HG03575 (cell line): ENCODE data around the gene MKI67.
A peak's percentile ranks its signal among the peaks of the same experiment; 100 is the strongest.
"Not testable (repeated sequence)": the region's sequence is repeated elsewhere in the genome, so short reads cannot be mapped to it uniquely, and the experiment has no call there.

Source experiments
- ATAC-seq: cut with Tn5 transposase; IDR thresholded peaks from one replicate; pipeline ENCODE4 v1.9.1; 2021; ENCODE audit not compliant: unreplicated experiment, insufficient number of reproducible peaks, low FRiP score; ENCODE audit errors: extremely low read depth

Gene MKI67, protein sequence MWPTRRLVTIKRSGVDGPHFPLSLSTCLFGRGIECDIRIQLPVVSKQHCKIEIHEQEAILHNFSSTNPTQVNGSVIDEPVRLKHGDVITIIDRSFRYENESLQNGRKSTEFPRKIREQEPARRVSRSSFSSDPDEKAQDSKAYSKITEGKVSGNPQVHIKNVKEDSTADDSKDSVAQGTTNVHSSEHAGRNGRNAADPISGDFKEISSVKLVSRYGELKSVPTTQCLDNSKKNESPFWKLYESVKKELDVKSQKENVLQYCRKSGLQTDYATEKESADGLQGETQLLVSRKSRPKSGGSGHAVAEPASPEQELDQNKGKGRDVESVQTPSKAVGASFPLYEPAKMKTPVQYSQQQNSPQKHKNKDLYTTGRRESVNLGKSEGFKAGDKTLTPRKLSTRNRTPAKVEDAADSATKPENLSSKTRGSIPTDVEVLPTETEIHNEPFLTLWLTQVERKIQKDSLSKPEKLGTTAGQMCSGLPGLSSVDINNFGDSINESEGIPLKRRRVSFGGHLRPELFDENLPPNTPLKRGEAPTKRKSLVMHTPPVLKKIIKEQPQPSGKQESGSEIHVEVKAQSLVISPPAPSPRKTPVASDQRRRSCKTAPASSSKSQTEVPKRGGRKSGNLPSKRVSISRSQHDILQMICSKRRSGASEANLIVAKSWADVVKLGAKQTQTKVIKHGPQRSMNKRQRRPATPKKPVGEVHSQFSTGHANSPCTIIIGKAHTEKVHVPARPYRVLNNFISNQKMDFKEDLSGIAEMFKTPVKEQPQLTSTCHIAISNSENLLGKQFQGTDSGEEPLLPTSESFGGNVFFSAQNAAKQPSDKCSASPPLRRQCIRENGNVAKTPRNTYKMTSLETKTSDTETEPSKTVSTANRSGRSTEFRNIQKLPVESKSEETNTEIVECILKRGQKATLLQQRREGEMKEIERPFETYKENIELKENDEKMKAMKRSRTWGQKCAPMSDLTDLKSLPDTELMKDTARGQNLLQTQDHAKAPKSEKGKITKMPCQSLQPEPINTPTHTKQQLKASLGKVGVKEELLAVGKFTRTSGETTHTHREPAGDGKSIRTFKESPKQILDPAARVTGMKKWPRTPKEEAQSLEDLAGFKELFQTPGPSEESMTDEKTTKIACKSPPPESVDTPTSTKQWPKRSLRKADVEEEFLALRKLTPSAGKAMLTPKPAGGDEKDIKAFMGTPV (N-terminal part only)

DNA sequence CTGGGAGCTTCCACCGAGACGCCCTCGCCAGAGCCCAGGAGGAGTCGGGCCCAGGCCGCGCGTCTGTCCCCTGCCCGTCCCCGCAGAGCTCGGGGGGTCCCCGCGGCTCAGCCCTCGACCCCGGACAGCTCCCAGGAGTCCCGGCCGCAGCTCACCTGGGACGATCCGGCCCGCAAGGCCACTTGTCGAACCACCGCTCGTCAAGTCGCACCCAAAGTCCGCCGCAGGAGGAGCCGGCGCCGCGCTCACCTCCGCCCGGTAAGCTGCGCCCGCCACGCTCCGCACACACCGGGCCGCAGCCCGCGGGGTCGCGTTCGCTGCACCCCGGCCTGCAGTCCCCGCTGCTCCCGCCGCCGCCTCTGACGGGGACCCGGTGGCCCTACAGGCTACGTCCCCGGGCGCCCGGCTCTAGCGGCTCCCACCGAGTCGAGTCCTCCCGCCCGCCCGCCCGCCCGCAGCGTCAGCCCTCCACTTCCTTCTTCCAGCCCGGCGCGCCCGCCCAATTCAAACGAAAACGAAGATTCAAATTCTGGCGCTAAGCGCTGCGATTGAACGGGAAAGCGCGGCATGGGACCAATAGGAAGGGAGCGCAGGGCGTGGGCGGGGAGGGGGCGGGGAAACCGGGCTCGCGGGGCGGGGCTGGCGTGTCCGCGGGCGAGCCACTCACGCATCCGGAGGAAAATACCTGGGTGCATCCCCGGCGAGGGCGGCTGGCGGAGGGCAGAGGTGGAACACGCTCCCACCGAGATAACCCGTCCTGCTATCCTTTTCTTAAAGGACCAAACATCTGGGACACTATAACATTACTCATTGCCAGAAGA, at the start of gene MKI67:
MKI67 (minus strand) TSS at position 480 of the 821 bp plus-strand sequence. CDS start 756 bp downstream, outside the sequence.
- peak; percentile 39 for ATAC-seq

DNA sequence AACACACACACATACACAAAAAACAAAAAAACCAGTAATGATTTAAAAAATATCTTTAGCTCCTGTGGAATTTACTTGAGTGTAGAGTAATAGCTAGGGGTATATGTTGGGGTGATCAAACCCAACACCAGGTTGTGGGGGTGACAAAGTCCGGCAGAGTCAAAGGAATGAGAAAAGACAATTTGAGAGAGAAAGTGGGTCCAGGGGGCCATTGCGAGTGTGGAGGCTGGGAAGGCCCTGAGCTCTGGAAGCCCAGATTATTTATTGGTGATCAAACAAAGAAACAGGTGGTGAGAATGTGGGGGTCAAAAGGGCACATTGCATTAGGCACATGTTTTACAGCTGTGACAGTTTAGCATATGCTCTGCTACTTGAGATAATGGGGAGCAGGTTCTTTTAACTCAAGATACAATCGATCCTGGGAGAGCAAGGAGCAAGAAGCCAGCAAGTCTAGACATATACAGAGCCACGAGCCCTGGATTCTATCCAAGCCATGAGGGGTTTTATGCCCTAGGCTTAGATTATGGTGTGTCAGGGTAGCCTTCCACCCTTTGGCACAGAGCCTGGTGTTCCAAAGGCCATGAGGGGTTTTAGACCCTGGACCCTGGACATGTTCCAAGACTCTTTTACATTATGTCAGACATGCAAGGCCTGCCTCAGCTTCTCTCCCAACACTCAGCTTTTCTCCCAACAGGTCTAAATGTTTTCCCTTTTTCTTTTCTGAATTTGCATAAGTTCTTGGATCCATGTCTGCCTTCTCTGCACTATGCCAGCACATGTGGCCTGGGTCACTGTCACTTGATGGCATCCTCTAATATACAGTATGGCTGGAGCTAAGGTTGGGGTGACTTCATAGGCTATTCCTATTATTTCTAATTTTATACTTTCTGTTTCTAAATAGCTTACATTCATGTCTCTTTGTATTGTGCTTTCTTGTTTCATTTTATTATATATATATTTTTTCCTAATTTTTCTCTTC, 48.6 kb upstream of the MKI67 start:
- ATAC-seq: no peak

DNA sequence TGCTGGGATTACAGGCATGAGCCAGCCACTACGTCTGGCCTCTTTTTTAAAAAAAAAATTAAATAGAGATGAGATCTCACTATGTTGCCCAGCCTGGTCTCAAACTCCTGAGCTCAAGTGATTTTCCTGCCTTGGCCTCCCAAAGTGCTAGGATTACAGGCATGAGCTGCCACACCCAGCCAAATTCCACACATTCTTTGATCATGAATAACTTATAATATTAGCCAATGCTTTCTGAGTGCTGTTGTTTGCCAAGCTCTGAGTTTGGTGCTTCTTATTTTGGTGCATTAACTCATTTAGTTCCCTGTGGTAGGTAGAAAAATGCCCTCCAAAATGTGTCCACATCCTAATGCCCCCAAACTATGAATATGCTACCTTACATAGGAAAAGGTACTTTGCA, 47.2 kb upstream of the MKI67 start:
- ATAC-seq: no peak

DNA sequence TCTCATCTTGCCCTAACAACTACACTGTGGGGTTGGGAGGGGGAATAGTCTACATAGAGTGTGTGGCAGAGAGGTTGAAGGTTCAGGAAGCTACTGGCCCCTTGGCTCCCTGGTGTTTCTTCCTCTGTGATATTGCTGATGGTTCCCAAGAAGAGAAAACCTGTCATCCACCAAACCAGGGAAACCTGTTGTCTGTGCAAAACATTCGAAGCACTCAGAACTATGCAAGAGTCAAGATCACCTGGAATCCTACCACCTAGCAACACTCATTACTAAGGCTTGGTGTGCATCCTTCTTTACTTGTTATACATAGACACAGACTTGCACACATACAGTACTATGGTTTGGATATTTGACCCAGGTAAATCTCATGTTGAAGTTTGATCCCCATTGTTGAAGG, 46.5 kb upstream of the MKI67 start:
- ATAC-seq: no peak

DNA sequence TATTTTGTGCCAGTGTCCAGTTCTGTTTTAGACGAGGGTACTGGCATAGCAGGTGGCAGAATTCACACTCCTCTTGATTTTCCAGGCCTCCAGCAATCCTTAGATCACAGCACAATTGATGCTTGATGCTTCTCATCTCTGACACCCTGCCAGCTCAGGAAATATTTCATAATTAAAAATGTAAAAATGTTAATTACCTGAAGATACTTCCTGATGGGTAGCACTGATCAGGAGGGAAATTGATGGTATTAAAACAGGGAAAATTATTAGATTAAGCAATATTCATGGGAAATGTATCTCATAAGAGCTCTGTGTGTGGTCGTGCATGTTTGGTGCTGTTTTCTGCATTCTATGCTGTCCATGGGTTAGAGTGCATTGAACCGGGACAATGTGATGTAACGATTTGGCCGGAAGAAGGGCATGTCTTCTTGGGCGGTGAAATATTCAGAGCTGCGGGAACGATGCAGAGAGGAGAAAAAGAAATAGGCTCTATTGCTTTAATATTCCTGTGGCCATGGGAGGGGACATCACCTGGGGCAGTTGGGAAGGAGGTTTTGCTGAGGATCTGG, 43.7 kb upstream of the MKI67 start:
- ATAC-seq: no peak

DNA sequence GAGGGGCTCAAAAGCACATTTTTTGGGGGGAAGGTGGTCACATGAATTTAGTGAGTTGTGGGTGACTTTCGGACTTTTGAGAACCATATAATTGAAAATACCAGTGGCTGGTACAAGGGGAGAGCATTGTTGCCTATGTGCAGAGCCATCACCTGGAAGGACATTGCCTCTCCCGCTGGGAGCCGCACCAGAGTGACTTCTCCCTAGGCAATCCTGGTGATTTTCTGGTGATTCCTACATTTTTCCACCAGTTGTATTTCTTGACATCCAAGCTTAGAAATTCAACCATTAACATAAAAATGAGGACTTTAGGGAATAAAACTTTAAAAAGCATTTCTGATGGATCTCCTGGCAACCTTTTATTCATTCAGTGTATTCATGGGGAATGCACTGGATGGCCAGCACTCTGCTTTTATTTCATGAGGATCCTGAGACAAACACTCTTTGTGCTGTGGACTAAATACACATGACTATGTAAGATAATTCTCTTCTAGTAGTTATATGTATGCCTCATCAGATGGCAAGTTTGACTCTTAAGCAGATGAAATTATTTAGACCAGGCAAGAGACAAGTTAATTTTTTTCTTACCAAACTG, 41.8 kb upstream of the MKI67 start:
- no peak for ATAC-seq

DNA sequence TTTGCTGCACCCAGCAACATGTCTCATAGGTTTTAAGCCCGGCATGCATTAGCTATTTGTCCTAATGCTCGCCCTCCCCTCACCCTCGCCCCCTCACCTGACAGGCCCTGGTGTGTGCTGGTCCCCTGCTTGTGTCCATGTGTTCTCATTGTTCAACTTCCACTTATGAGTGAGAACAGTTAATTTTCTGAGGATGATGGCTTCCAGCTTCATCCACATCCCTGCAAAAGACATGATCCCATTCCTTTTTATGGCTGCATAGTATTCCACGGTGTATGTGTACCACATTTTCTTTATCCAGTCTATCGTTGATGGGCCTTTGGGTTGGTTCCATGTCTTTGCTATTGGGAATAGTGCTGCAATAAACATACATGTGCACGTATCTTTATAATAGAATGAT, 40.9 kb upstream of the MKI67 start:
- not testable (repeated sequence) for ATAC-seq

DNA sequence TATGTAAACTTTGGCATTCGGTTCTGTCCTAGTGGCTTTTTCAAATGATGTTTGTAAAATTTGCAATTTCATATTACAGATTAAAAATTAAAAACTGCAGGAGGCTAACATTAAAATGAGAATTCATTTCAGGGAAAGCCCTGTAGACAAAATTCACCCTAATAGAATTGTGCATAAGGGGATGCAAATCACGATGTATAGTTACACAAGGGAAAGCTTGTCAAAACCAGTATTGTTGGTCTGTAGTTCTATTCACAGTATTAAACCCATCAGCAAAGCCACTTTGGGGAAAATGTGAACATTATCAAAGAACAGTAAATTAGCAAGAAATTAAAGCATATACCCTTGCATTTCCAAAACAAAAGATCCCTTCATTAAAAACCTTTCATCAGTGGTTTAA, 39.9 kb upstream of the MKI67 start:
- ATAC-seq: no peak

DNA sequence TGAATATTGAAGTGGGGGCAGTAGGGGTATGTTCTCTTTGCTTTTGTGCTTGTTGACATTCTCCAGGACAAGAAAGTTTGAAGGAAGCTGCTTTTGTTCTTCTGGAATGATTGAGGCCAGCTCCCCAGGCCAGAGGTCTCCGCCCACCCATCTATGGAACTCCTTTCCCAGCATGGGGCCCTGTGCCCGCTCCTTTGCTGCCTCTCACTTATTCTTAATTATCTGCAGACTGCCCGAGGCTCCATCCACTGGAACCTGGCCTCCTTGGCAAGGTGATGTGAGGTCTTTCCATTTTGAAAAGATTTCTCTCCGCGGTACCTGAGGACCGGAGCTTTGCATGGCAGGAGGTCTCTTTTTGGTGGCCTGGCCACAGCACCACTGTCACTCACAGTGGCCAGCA, 39.3 kb upstream of the MKI67 start:
- ATAC-seq: no peak

DNA sequence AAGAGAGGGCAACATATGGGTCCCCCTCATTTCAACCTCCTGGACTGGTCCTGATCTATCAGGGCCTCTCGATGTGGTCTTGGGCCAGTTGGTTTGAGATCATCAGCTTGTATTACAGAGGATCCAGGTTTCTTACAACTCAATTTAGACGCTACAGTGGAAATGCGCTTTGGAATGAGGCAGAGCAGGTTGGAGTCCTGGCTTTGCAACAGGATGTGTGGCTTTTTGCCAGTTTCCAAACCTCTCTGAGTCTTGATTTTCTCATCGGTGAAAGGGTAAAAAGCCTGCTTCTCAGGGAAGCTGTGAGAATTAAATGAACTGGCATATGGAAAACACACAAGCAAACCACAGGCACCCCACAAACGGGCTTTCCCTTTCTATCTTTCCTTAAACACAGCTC, 37.5 kb upstream of the MKI67 start:
- no peak for ATAC-seq

DNA sequence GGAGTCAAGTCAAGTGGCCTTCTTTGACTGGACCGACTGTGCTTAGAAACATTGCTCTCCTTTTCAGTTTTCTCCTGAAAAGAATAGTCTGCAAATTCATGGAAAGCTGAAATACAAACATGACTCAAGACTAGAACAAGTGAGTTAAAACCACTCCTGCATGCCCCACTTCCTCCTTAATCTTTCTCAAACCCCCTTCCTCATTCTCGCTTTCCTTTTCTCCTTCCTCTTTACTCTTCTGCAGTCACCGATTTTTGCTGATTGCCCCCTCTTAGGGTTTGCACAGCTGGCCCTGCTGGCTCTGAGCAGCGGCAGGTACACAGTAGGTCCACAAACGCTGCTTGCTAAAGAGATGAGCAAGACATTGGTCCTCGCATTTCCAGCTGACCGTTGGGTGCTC, 34.8 kb upstream of the MKI67 start:
- ATAC-seq: no peak

DNA sequence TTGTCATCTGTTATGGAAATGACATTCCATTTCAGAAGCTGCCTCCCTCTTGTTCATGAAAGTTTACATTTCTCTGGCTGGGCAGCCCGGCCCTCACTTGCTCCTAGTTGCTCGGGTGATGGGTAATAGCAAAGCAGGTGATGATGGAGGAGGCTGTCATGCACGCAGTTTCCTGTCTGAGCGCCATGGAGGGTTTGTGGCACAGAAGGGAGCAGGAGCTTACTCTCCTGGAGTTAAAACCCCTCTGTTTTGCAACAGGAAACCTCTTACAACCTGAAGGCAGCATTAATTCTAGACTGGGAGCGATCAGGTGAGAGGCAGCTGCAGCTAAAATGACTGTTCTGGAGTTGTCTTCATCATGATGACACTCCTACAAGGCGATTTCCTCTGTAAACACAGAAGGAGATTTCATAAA, 34.1 kb upstream of the MKI67 start:
- no peak for ATAC-seq

DNA sequence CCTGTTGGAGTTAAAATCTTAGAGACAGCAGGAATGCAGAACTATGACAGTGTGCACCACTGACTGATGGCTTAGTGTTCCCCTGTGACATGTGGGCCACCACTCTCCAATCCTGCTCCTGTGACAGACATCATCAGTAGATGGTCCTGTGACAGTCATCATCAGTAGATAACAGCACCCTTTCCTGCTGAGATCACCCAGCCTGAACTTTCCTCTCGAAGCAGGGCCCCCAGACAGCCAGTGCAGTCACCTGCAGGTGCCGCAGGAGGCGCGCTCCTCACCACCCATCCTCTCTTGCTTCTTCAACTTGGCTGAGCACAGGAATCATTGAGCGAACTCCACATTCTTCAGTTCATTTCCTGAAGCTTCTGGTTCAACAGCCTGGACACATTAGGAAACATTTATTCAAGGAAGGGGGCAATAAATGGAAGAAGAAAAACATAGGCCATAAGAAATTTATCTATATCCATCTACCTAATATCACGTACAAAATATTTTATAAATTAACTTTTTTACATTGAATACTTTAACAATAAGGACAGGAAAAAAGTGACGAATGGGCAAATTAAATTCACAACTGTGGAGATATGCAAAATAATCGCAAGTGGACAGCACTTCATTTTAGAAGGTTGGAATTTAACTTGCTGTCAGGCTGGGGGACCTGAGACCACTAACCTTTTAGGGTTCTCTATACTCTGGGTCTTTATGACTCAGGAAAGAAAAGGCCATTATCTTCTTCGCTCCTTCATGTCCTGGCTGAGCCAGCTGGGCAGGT, 32.0 kb upstream of the MKI67 start:
- no peak for ATAC-seq

DNA sequence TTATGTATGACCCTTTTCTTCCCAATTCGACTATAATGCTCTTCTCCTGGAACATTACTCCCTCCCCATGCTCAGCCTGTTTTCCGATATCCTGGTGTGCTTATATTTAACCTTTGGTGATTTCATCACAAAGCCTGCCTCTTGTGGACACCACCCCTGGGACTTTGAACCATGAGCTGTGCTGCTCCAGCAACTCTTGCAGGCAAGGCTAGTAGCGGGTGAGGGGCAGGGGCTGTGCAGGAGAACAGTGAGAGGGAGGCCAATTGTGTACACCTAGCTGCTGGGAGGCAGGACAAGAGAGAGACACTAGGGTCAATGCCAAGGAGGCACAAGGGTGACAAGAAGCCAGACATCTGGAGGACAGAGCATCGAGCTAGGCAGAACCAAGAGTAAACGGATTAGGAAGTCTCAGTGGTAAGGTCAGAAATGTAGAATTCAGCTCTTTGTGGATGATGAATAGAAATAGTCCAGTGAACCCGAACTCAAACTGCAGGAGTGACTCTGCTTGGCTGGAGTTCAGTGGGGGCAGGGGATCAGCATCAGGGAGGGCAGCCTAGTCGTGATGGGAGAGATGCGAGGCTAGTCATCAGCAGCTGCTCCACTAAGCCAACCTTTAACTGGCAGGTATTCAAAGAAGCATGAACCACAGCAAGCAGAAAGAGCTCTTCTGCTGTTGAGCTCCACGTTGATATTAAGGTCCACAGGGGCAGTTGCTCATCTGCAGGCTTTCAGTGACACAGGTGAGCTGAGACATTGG, 31.0 kb upstream of the MKI67 start:
- ATAC-seq: no peak

DNA sequence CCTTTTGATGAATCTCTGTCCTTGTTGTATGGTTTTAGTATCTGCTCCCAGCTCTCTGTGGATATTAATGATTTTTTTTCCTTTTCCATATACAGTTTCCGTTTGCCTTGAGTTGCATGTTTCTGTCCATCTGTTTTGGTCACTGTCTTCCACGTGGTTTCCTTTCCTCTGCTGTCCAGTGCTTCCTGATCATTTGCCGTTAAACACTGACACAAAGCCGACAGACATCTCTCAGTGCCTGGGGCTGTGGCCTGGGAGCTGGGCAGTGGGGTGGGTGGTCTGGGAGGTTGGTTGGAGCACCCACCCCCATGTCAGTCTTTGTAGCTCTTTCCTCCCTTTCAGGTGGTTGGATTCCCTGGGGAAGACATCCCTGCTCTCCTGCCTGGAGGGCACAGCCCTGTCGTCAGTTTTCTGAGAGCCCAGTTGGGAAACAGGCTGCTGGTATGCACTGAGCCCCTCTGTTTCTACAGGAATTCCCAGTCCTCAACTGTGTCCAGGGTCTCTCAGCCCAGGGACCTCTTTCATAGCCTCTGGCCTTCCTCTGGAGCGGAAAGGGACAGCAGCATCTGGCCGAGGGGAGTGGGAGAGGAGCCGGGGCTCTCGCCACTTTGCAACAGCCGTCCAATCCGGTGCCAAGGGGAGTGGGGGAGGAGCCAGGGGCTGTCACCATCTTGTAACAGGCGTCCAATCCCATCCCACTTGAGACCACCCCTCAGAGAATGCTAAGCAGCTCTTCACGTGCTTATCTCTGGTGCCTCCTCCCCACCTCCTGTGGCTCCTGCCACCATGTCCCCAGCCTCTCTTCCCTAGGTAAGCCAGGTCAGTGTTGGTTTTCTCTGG, 26.7 kb upstream of the MKI67 start:
- no peak for ATAC-seq
